SK-N-SH treated with all-trans-retinoic acid at 6 μM for 48 hours (cell line): ENCODE measurements around the gene KRTAP4-7.
"Not testable (repeated sequence)": the region's sequence is repeated elsewhere in the genome, so short reads cannot be mapped to it uniquely, and the experiment has no call there.

Experiments
- ARNTL ChIP-seq: fragments of 450-650 bp; formaldehyde crosslinking; IDR thresholded peaks from 2 replicates; pipeline ENCODE4 v1.5.0; 2020; ENCODE audit warnings: low read depth, mild to moderate bottlenecking, moderate library complexity, borderline replicate concordance
- CSRNP3 ChIP-seq: fragments of 250-450 bp; sonication (Bioruptor Pico); IDR thresholded peaks from 2 replicates; pipeline ENCODE4 v1.5.1; 2021; ENCODE audit warnings: mild to moderate bottlenecking, moderate library complexity
- ESRRG ChIP-seq: fragments of 250-450 bp; sonication (Bioruptor Pico); IDR thresholded peaks from 2 replicates; pipeline ENCODE4 v1.6.1; 2021; ENCODE audit warnings: mild to moderate bottlenecking
- POU6F1 ChIP-seq: fragments of 250-450 bp; sonication (Bioruptor Pico); IDR thresholded peaks from 2 replicates; pipeline ENCODE4 v1.8.0; 2021; ENCODE audit warnings: low read depth, mild to moderate bottlenecking, moderate library complexity, borderline replicate concordance
- TCF4 ChIP-seq: fragments of 250-450 bp; sonication (Bioruptor Pico); IDR thresholded peaks from 2 replicates; pipeline ENCODE4 v1.8.0; 2021; ENCODE audit warnings: mild to moderate bottlenecking, moderate library complexity, borderline replicate concordance
- TSHZ2 ChIP-seq: fragments of 250-450 bp; sonication (Bioruptor Pico); IDR thresholded peaks from 2 replicates; pipeline ENCODE4 v1.5.0; 2020; ENCODE audit warnings: mild to moderate bottlenecking, moderate library complexity
- ZFP3 ChIP-seq: fragments of 250-450 bp; sonication (Bioruptor Pico); IDR thresholded peaks from 2 replicates; pipeline ENCODE4 v1.5.0; 2020; ENCODE audit warnings: mild to moderate bottlenecking, moderate library complexity
- ZNF565 ChIP-seq: fragments of 450-650 bp; formaldehyde crosslinking; conservative IDR thresholded peaks from 2 replicates; pipeline ENCODE4 v1.5.0; 2020; ENCODE audit warnings: low read depth, mild to moderate bottlenecking, moderate library complexity
- ZNF70 ChIP-seq: fragments of 450-650 bp; formaldehyde crosslinking; IDR thresholded peaks from 2 replicates; pipeline ENCODE4 v1.5.0; 2020; ENCODE audit warnings: mild to moderate bottlenecking, moderate library complexity

GRCh38 chr17:41084100-41084856 is at the start of gene KRTAP4-7:
- not testable (repeated sequence) for TF ChIP-seq ESRRG (CRISPR knock-in tag); CSRNP3 (CRISPR knock-in tag); ZNF565 (CRISPR knock-in tag); POU6F1; ZNF70; ZFP3 (CRISPR knock-in tag); ARNTL; TCF4 (CRISPR knock-in tag); TSHZ2 (CRISPR knock-in tag)
